Fibroblast of lung (primary cell): ENCODE data around the gene SLC4A8.
"Not testable (repeated sequence)": the region's sequence is repeated elsewhere in the genome, so short reads cannot be mapped to it uniquely, and the experiment has no call there.

Source experiments
- EZH2 ChIP-seq: IDR thresholded peaks from 2 replicates; pipeline ENCODE4 v1.5.1; 2012; ENCODE audit warnings: low read length, control low read depth, mild to moderate bottlenecking; ENCODE audit errors: missing control alignments
- TF ChIP-seq, protein P1 (sequence below), 2 donors: IDR thresholded peaks in 1 of 2; conservative IDR thresholded peaks in 1 of 2; 1 replicate in 1 of 2; 2 replicates in 1 of 2; pipeline ENCODE4 v1.5.1; 2011 to 2012; ENCODE audit warnings: low read length in 2 of 2, control low read depth in 1 of 2, inconsistent platforms in 1 of 2, low read depth in 1 of 2, mild to moderate bottlenecking in 1 of 2

DNA sequence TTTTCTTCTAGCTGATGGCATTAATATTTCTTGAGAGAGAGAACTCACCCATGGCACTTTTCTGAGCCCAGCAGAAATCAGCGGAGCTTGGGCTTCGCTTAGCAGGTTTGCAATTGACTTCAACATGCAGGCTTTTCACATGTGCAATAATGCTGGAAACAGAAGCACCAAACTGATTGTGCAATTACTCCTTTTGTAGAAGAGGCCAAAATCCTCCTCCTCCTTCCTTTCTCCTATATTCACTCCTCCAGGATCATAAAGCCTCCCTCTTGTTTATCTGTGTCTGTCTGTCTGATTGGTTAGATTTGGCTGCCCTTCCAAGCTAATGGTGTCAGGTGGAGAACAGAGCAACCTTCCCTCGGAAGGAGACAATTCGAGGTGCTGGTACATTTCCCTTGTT, 90.4 kb downstream of the SLC4A8 start:
- TF ChIP-seq, protein P1, sequence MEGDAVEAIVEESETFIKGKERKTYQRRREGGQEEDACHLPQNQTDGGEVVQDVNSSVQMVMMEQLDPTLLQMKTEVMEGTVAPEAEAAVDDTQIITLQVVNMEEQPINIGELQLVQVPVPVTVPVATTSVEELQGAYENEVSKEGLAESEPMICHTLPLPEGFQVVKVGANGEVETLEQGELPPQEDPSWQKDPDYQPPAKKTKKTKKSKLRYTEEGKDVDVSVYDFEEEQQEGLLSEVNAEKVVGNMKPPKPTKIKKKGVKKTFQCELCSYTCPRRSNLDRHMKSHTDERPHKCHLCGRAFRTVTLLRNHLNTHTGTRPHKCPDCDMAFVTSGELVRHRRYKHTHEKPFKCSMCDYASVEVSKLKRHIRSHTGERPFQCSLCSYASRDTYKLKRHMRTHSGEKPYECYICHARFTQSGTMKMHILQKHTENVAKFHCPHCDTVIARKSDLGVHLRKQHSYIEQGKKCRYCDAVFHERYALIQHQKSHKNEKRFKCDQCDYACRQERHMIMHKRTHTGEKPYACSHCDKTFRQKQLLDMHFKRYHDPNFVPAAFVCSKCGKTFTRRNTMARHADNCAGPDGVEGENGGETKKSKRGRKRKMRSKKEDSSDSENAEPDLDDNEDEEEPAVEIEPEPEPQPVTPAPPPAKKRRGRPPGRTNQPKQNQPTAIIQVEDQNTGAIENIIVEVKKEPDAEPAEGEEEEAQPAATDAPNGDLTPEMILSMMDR (conservative IDR thresholded peaks at IDR 0.05 in 1 of 2, IDR thresholded peaks at IDR 0.05 in 1 of 2; ENCODE audit: low read depth in 1 of 2, low read length in 2 of 2): not testable (repeated sequence)
- not testable (repeated sequence) for TF ChIP-seq EZH2
